ENCODE measurements around the gene POPDC3. TPM values are rescaled to one million over a fixed set of nuclear protein-coding genes. Genes with fewer than 3 reads are reported as not detected.
"Not testable (repeated sequence)": the region's sequence is repeated elsewhere in the genome, so short reads cannot be mapped to it uniquely, and the experiment has no call there.

The POPDC3 gene
- total and polyA plus RNA-seq, 2 donors (not counting 1 experiment from before 2014, with no cell fraction given), result not detected

GRCh38 chr6:105177556-105177955 lies 2.3 kb downstream of the POPDC3 start:
- no peak for DNase-seq
- no CpG with 5 or more reads among the region's 2 CpGs for WGBS (ENCODE audit: insufficient coverage)
- Mint-ChIP-seq H3K4me3 (no peak overlapping the region), H3K27me3 (peaks cover 51% of the 10 kb centered on the region), H3K4me1 (peaks cover 3% of the 10 kb centered on the region), H3K9me3 (ENCODE audit: insufficient read depth) (no peaks in the 10 kb centered on the region), H3K27ac (no peak overlapping the region)
- no peaks in the 10 kb centered on the region for H3K4me1 ChIP-seq (ENCODE audit: control insufficient read depth in 2 of 2, insufficient read depth in 2 of 2, low read length in 2 of 2)
- peaks cover 0 to 18% (median 11%) of the 10 kb centered on the region in 4 experiments for H3K27me3 ChIP-seq (replicated peaks in 1 of 4; ENCODE audit: control extremely low read depth in 1 of 4, control insufficient read depth in 3 of 4, insufficient read depth in 4 of 4, low read length in 3 of 4)
- intact Hi-C loops (cut with micrococcal nuclease), result no loop called here
- H3K36me3 ChIP-seq (replicated peaks in 1 of 2; ENCODE audit: control extremely low read depth in 1 of 2, control insufficient read depth in 1 of 2, extremely low read depth in 1 of 2, insufficient read depth in 2 of 2, low read length in 1 of 2), result no peaks in the 10 kb centered on the region
- ATAC-seq (ENCODE audit: low read depth), result no peak
- no peak overlapping the region for H3K9ac ChIP-seq (ENCODE audit: low read length)
- no peak overlapping the region for H3K4me3 ChIP-seq (ENCODE audit: control extremely low read depth in 1 of 5, extremely low read depth in 1 of 5, insufficient read depth in 1 of 5, low read depth in 2 of 5, low read length in 4 of 5)
- no peaks in the 10 kb centered on the region for H4K20me1 ChIP-seq (ENCODE audit: control insufficient read depth, insufficient read depth, low read length, poor library complexity, severe bottlenecking)
- H3K27ac ChIP-seq (ENCODE audit: low read length in 2 of 2), result no peak overlapping the region
- no peak overlapping the region for H2AFZ ChIP-seq (ENCODE audit: insufficient read depth, low read depth, low read length, poor library complexity, severe bottlenecking)
- ChIA-PET POLR2A (no interaction called here), CTCF (interaction anchor here (0.7 kb wide), 1 partner anchor 179 kb away, joined by 3 read pairs; no protein-coding TSS in a partner anchor)
- TF ChIP-seq CTCF (IDR thresholded peaks at IDR 0.05) (no peak), EZH2 (IDR thresholded peaks at IDR 0.05; ENCODE audit: borderline replicate concordance, insufficient read depth, low read depth, low read length, poor library complexity, severe bottlenecking) (no peak)
- no peaks in the 10 kb centered on the region for H3K79me2 ChIP-seq (ENCODE audit: control insufficient read depth, insufficient read depth, low read length)
- H3K9me3 ChIP-seq (ENCODE audit: control extremely low read depth in 1 of 3, control insufficient read depth in 2 of 3, insufficient read depth in 1 of 3, low read length in 2 of 3), result no peaks in the 10 kb centered on the region
- H3K4me2 ChIP-seq (replicated peaks; ENCODE audit: low read depth, low read length, poor library complexity, severe bottlenecking), result no peak overlapping the region

- H2AFZ ChIP-seq (ENCODE audit: insufficient read depth, low read depth, low read length, poor library complexity, severe bottlenecking), result no peak overlapping the region
- Mint-ChIP-seq H3K27ac (no peak overlapping the region), H3K4me1 (no peaks in the 10 kb centered on the region), H3K9me3 (ENCODE audit: insufficient read depth) (no peaks in the 10 kb centered on the region), H3K4me3 (no peak overlapping the region), H3K27me3 (peaks cover 36% of the 10 kb centered on the region)
- intact Hi-C loops (cut with micrococcal nuclease), result no loop called here
- no peak overlapping the region for H3K9ac ChIP-seq (ENCODE audit: low read length)
- H3K4me1 ChIP-seq (ENCODE audit: control insufficient read depth in 2 of 2, insufficient read depth in 2 of 2, low read length in 2 of 2), result no peaks in the 10 kb centered on the region
- ChIA-PET POLR2A (no interaction called here), CTCF (no interaction called here)
- no peaks in the 10 kb centered on the region for H3K9me3 ChIP-seq (ENCODE audit: control extremely low read depth in 1 of 3, control insufficient read depth in 2 of 3, insufficient read depth in 1 of 3, low read length in 2 of 3)
- H3K79me2 ChIP-seq (ENCODE audit: control insufficient read depth, insufficient read depth, low read length), result no peaks in the 10 kb centered on the region
- H3K4me2 ChIP-seq (replicated peaks; ENCODE audit: low read depth, low read length, poor library complexity, severe bottlenecking), result no peak overlapping the region
- H3K27ac ChIP-seq (ENCODE audit: low read length in 2 of 2), result no peak overlapping the region
- no peak overlapping the region for H3K4me3 ChIP-seq (ENCODE audit: control extremely low read depth in 1 of 5, extremely low read depth in 1 of 5, insufficient read depth in 1 of 5, low read depth in 2 of 5, low read length in 4 of 5)
- DNase-seq, result no peak
- H3K36me3 ChIP-seq (replicated peaks in 1 of 2; ENCODE audit: control extremely low read depth in 1 of 2, control insufficient read depth in 1 of 2, extremely low read depth in 1 of 2, insufficient read depth in 2 of 2, low read length in 1 of 2), result no peaks in the 10 kb centered on the region
- 100% methylated on average over 2 of the region's 6 CpGs for WGBS (ENCODE audit: insufficient coverage)
- peaks cover 0 to 8% (median 5%) of the 10 kb centered on the region in 4 experiments for H3K27me3 ChIP-seq (replicated peaks in 1 of 4; ENCODE audit: control extremely low read depth in 1 of 4, control insufficient read depth in 3 of 4, insufficient read depth in 4 of 4, low read length in 3 of 4)
- no peak for ATAC-seq (ENCODE audit: low read depth)
- TF ChIP-seq CTCF (IDR thresholded peaks at IDR 0.05) (no peak), EZH2 (IDR thresholded peaks at IDR 0.05; ENCODE audit: borderline replicate concordance, insufficient read depth, low read depth, low read length, poor library complexity, severe bottlenecking) (no peak)
- no peaks in the 10 kb centered on the region for H4K20me1 ChIP-seq (ENCODE audit: control insufficient read depth, insufficient read depth, low read length, poor library complexity, severe bottlenecking)
Observed at GRCh38 chr6:105174512-105174911, 5.3 kb downstream of the POPDC3 start.

- H3K9ac ChIP-seq (ENCODE audit: low read length); H3K27ac ChIP-seq (ENCODE audit: low read length in 2 of 2); H3K36me3 ChIP-seq (replicated peaks in 1 of 2; ENCODE audit: control extremely low read depth in 1 of 2, control insufficient read depth in 1 of 2, extremely low read depth in 1 of 2, insufficient read depth in 2 of 2, low read length in 1 of 2); H3K9me3 Mint-ChIP-seq (ENCODE audit: insufficient read depth); ATAC-seq (ENCODE audit: low read depth); H3K4me3 ChIP-seq (ENCODE audit: control extremely low read depth in 1 of 5, extremely low read depth in 1 of 5, insufficient read depth in 1 of 5, low read depth in 2 of 5, low read length in 4 of 5); H4K20me1 ChIP-seq (ENCODE audit: control insufficient read depth, insufficient read depth, low read length, poor library complexity, severe bottlenecking); DNase-seq; H2AFZ ChIP-seq (ENCODE audit: insufficient read depth, low read depth, low read length, poor library complexity, severe bottlenecking); CTCF ChIA-PET; H3K4me3 Mint-ChIP-seq; H3K27me3 ChIP-seq (replicated peaks in 1 of 4; ENCODE audit: control extremely low read depth in 1 of 4, control insufficient read depth in 3 of 4, insufficient read depth in 4 of 4, low read length in 3 of 4); intact Hi-C loops (cut with micrococcal nuclease); H3K27ac Mint-ChIP-seq; H3K4me1 Mint-ChIP-seq; H3K79me2 ChIP-seq (ENCODE audit: control insufficient read depth, insufficient read depth, low read length); H3K9me3 ChIP-seq (ENCODE audit: control extremely low read depth in 1 of 3, control insufficient read depth in 2 of 3, insufficient read depth in 1 of 3, low read length in 2 of 3); H3K4me2 ChIP-seq (replicated peaks; ENCODE audit: low read depth, low read length, poor library complexity, severe bottlenecking); H3K4me1 ChIP-seq (ENCODE audit: control insufficient read depth in 2 of 2, insufficient read depth in 2 of 2, low read length in 2 of 2); POLR2A ChIA-PET: not testable (repeated sequence)
- WGBS (ENCODE audit: insufficient coverage), result no CpG with 5 or more reads among the region's 4 CpGs
- peaks cover 27% of the 10 kb centered on the region for H3K27me3 Mint-ChIP-seq
Observed at GRCh38 chr6:105172515-105172914, 7.3 kb downstream of the POPDC3 start.
